Measurements from ENCODE around the gene PAK1. TPM values are rescaled to one million over a fixed set of nuclear protein-coding genes. Genes with fewer than 3 reads are reported as not detected.

The PAK1 gene
- total and polyA plus RNA-seq, 2 of the 4 experiments (the other 2 are of a cell fraction), result 34.3 to 60.6 TPM

GRCh38 chr11:77308838-77309237 is 165.1 kb downstream of the PAK1 start:
- Histone ChIP-seq H3K27me3 (ENCODE audit: control insufficient read depth, insufficient read depth, low read length) (no peaks in the 10 kb centered on the region), H3K4me2 (ENCODE audit: low read depth, low read length) (no peak overlapping the region), H3K4me3 (ENCODE audit: insufficient read depth, low read depth, low read length) (no peak overlapping the region), H3K36me3 (ENCODE audit: control insufficient read depth, insufficient read depth, low read length) (no peaks in the 10 kb centered on the region), H2BK20ac (ENCODE audit: low read depth, low read length) (no peak overlapping the region), H3K18ac (ENCODE audit: low read depth, low read length) (no peak overlapping the region), H2AFZ (replicated peaks; ENCODE audit: low read length, poor library complexity) (no peak overlapping the region), H2AK9ac (replicated peaks; ENCODE audit: low read depth, low read length, poor library complexity) (no peak overlapping the region), H3K79me1 (ENCODE audit: low read depth in 1 of 2, low read length in 2 of 2) (no peaks in the 10 kb centered on the region), H3K9ac (ENCODE audit: low read depth, low read length) (no peak overlapping the region), H2BK5ac (ENCODE audit: low read depth, low read length, poor library complexity, severe bottlenecking) (no peak overlapping the region), H3K14ac (replicated peaks; ENCODE audit: low read depth, low read length) (no peak overlapping the region), H2BK15ac (ENCODE audit: low read depth, low read length) (no peak overlapping the region), H2AK5ac (ENCODE audit: low read depth, low read length) (no peak overlapping the region), H4K5ac (ENCODE audit: low read depth, low read length) (no peak overlapping the region), H3K9me3 (ENCODE audit: control insufficient read depth, insufficient read depth, low read length) (no peaks in the 10 kb centered on the region), H4K91ac (ENCODE audit: insufficient read depth, low read depth, low read length) (no peak overlapping the region), H3K23ac (ENCODE audit: low read depth, low read length) (no peak overlapping the region), H3K27ac (ENCODE audit: insufficient read depth, low read length) (no peak overlapping the region), H3K4me1 (ENCODE audit: control insufficient read depth, insufficient read depth, low read length) (peaks cover 3% of the 10 kb centered on the region; the same call in 1 of the 2 replicates), H3K4ac (ENCODE audit: low read depth, low read length) (no peak overlapping the region), H2BK120ac (ENCODE audit: low read depth, low read length) (no peak overlapping the region), H3K56ac (ENCODE audit: extremely low read depth, insufficient read depth, low read length) (no peak overlapping the region), H4K8ac (ENCODE audit: low read depth in 2 of 2, low read length in 2 of 2) (no peak overlapping the region), H4K20me1 (ENCODE audit: insufficient read depth, low read length) (no peaks in the 10 kb centered on the region), H3K9me1 (ENCODE audit: insufficient read depth, low read length) (no peaks in the 10 kb centered on the region)
- intact Hi-C loops (cut with micrococcal nuclease), result no loop called here
- DNase-seq, result no peak
- ChIA-PET POLR2A (ENCODE audit: unreplicated experiment) (no interaction called here), CTCF (no interaction called here)
- TF ChIP-seq, protein P1, sequence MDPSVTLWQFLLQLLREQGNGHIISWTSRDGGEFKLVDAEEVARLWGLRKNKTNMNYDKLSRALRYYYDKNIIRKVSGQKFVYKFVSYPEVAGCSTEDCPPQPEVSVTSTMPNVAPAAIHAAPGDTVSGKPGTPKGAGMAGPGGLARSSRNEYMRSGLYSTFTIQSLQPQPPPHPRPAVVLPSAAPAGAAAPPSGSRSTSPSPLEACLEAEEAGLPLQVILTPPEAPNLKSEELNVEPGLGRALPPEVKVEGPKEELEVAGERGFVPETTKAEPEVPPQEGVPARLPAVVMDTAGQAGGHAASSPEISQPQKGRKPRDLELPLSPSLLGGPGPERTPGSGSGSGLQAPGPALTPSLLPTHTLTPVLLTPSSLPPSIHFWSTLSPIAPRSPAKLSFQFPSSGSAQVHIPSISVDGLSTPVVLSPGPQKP (IDR thresholded peaks at IDR 0.05; ENCODE audit: borderline replicate concordance, low read depth, low read length), result no peak
- TF ChIP-seq RCOR1 (IDR thresholded peaks at IDR 0.05; ENCODE audit: insufficient replicate concordance, low read length), result no peak
- TF ChIP-seq CEBPB (IDR thresholded peaks at IDR 0.05; ENCODE audit: low read depth, low read length), result no peak
- dilution Hi-C loops (cut with HindIII; ENCODE audit: low sequenced_read_pairs, unreplicated experiment), result no loop called here
- no TSS peak for BruUV-seq (replicated peaks)
- in situ Hi-C loops (cut with MboI; ENCODE audit: low sequenced_read_pairs), result no loop called here
- ATAC-seq (ENCODE audit: low read depth), result no peak

Data from IMR-90 (cell line).